ENCODE results near the gene C1QTNF9. TPM values are rescaled to one million over a fixed set of nuclear protein-coding genes. Genes with fewer than 3 reads are reported as not detected.
"Not testable (repeated sequence)": the region's sequence is repeated elsewhere in the genome, so short reads cannot be mapped to it uniquely, and the experiment has no call there.

The C1QTNF9 gene
- total RNA-seq, 2 experiments from 2014 or later, result not detected

GRCh38 chr13:24299488-24300114, 9.8 kb upstream of the C1QTNF9 start:
- peaks cover 75% of the 10 kb centered on the region for H3K36me3 Mint-ChIP-seq (ENCODE audit: low read depth)
- ATAC-seq, result no peak
- CTCF ChIA-PET, result no interaction called here

GRCh38 chr13:24301434-24301833, 7.9 kb upstream of the C1QTNF9 start:
- ATAC-seq (no peak), DNase-seq (no peak)
- Mint-ChIP-seq H3K27ac (no peak overlapping the region), H3K9me3 (ENCODE audit: low read depth) (no peaks in the 10 kb centered on the region), H3K4me1 (no peaks in the 10 kb centered on the region), H3K4me3 (no peak overlapping the region), H3K36me3 (ENCODE audit: low read depth) (peaks cover 73% of the 10 kb centered on the region), H3K27me3 (no peaks in the 10 kb centered on the region)
- CTCF ChIA-PET, result interaction anchor here (0.6 to 2.2 kb wide), 3 partner anchors 11 to 169 kb away, joined by 3 to 4 read pairs (median 4); no protein-coding TSS in a partner anchor
- POLR2A ChIA-PET, result no interaction called here
- intact Hi-C loops (cut with DNase I, micrococcal nuclease), result no loop called here

More at GRCh38 chr13:24299488-24300114, 9.8 kb upstream of the C1QTNF9 start:
- H3K4me1 Mint-ChIP-seq, result no peaks in the 10 kb centered on the region
- H3K27me3 Mint-ChIP-seq, result no peaks in the 10 kb centered on the region
- no peaks in the 10 kb centered on the region for H3K9me3 Mint-ChIP-seq (ENCODE audit: low read depth)
- H3K27ac Mint-ChIP-seq, result no peak overlapping the region
- DNase-seq, result no peak
- H3K4me3 Mint-ChIP-seq, result no peak overlapping the region
- POLR2A ChIA-PET, result no interaction called here
- intact Hi-C loops (cut with DNase I, micrococcal nuclease), result no loop called here

- H3K27me3 Mint-ChIP-seq, result no peaks in the 10 kb centered on the region
- intact Hi-C loops (cut with DNase I, micrococcal nuclease), result no loop called here
- H3K27ac Mint-ChIP-seq, result no peak overlapping the region
- CTCF ChIA-PET, result interaction anchor here (1.7 to 2.2 kb wide), 2 partner anchors 11 to 13 kb away, joined by 4 read pairs; no protein-coding TSS in a partner anchor
- no peak for ATAC-seq
- no peaks in the 10 kb centered on the region for H3K4me1 Mint-ChIP-seq
- H3K9me3 Mint-ChIP-seq (ENCODE audit: low read depth), result no peaks in the 10 kb centered on the region
- H3K4me3 Mint-ChIP-seq, result no peak overlapping the region
- H3K36me3 Mint-ChIP-seq (ENCODE audit: low read depth), result peaks cover 70% of the 10 kb centered on the region
- POLR2A ChIA-PET, result no interaction called here
- no peak for DNase-seq
Observed at GRCh38 chr13:24301911-24302310, 7.5 kb upstream of the C1QTNF9 start.

GRCh38 chr13:24304620-24305019, 4.8 kb upstream of the C1QTNF9 start:
- H3K9me3 Mint-ChIP-seq (ENCODE audit: low read depth), result no peaks in the 10 kb centered on the region
- no peak overlapping the region for H3K27ac Mint-ChIP-seq
- POLR2A ChIA-PET, result no interaction called here
- H3K27me3 Mint-ChIP-seq, result no peaks in the 10 kb centered on the region
- H3K4me3 Mint-ChIP-seq, result no peak overlapping the region
- peaks cover 48% of the 10 kb centered on the region for H3K36me3 Mint-ChIP-seq (ENCODE audit: low read depth)
- CTCF ChIA-PET, result no interaction called here
- no peaks in the 10 kb centered on the region for H3K4me1 Mint-ChIP-seq
- no peak for ATAC-seq
- intact Hi-C loops (cut with DNase I, micrococcal nuclease), result loop anchor here in 1 of 2 experiments (5.0 kb wide), 1 partner anchor 253 kb away; no protein-coding TSS in a partner anchor
- DNase-seq, result no peak

GRCh38 chr13:24306632-24307031, 2.7 kb upstream of the C1QTNF9 start:
- H3K27me3 Mint-ChIP-seq, result no peaks in the 10 kb centered on the region
- no peak for ATAC-seq
- H3K4me1 Mint-ChIP-seq, result no peaks in the 10 kb centered on the region
- DNase-seq, result no peak
- no peak overlapping the region for H3K27ac Mint-ChIP-seq
- ChIA-PET POLR2A (no interaction called here), CTCF (no interaction called here)
- intact Hi-C loops (cut with DNase I, micrococcal nuclease), result loop anchor here in 1 of 2 experiments (5.0 kb wide), 1 partner anchor 251 kb away; no protein-coding TSS in a partner anchor
- H3K4me3 Mint-ChIP-seq, result no peak overlapping the region
- H3K9me3 Mint-ChIP-seq (ENCODE audit: low read depth), result no peaks in the 10 kb centered on the region
- peaks cover 30% of the 10 kb centered on the region for H3K36me3 Mint-ChIP-seq (ENCODE audit: low read depth)

GRCh38 chr13:24307211-24308067, 1.9 kb upstream of the C1QTNF9 start:
- POLR2A ChIA-PET, result no interaction called here
- CTCF ChIA-PET, result no interaction called here

GRCh38 chr13:24308068-24308445, 1.3 kb upstream of the C1QTNF9 start:
- CTCF ChIA-PET, result no interaction called here
- POLR2A ChIA-PET, result no interaction called here
- intact Hi-C loops (cut with DNase I, micrococcal nuclease), result loop anchor here in 1 of 2 experiments (5.0 kb wide), 1 partner anchor 249 kb away; no protein-coding TSS in a partner anchor
- no peak for DNase-seq
- no peak overlapping the region for H3K27ac Mint-ChIP-seq
- H3K4me3 Mint-ChIP-seq, result no peak overlapping the region
- H3K4me1 Mint-ChIP-seq, result no peaks in the 10 kb centered on the region
- H3K9me3 Mint-ChIP-seq (ENCODE audit: low read depth), result no peaks in the 10 kb centered on the region
- H3K36me3 Mint-ChIP-seq (ENCODE audit: low read depth), result peaks cover 20% of the 10 kb centered on the region
- H3K27me3 Mint-ChIP-seq, result no peaks in the 10 kb centered on the region
- no peak for ATAC-seq

More at GRCh38 chr13:24307211-24308067, 1.9 kb upstream of the C1QTNF9 start:
- Mint-ChIP-seq H3K4me3 (no peak overlapping the region), H3K4me1 (no peaks in the 10 kb centered on the region), H3K36me3 (ENCODE audit: low read depth) (peaks cover 24% of the 10 kb centered on the region), H3K27me3 (no peaks in the 10 kb centered on the region), H3K27ac (no peak overlapping the region), H3K9me3 (ENCODE audit: low read depth) (no peaks in the 10 kb centered on the region)
- intact Hi-C loops (cut with DNase I, micrococcal nuclease), result loop anchor here in 1 of 2 experiments (5.0 kb wide), 1 partner anchor 250 kb away; no protein-coding TSS in a partner anchor
- ATAC-seq (no peak), DNase-seq (no peak)

- no peak for ATAC-seq
- CTCF ChIA-PET, result no interaction called here
- H3K9me3 Mint-ChIP-seq (ENCODE audit: low read depth), result no peaks in the 10 kb centered on the region
- POLR2A ChIA-PET, result no interaction called here
- no peak overlapping the region for H3K4me3 Mint-ChIP-seq
- no peak overlapping the region for H3K27ac Mint-ChIP-seq
- DNase-seq, result no peak
- no peaks in the 10 kb centered on the region for H3K27me3 Mint-ChIP-seq
- H3K36me3 Mint-ChIP-seq (ENCODE audit: low read depth), result peaks cover 18% of the 10 kb centered on the region
- intact Hi-C loops (cut with DNase I, micrococcal nuclease), result loop anchor here in 1 of 2 experiments (5.0 kb wide), 1 partner anchor 249 kb away; no protein-coding TSS in a partner anchor
- no peaks in the 10 kb centered on the region for H3K4me1 Mint-ChIP-seq
Observed at GRCh38 chr13:24308488-24309020, 826 bp upstream of the C1QTNF9 start.

GRCh38 chr13:24313439-24313838, 4.1 kb downstream of the C1QTNF9 start:
- Mint-ChIP-seq H3K9me3 (ENCODE audit: low read depth) (no peaks in the 10 kb centered on the region), H3K36me3 (ENCODE audit: low read depth) (no peaks in the 10 kb centered on the region), H3K4me3 (no peak overlapping the region), H3K27ac (no peak overlapping the region), H3K4me1 (no peaks in the 10 kb centered on the region), H3K27me3 (no peaks in the 10 kb centered on the region)
- DNase-seq (no peak), ATAC-seq (no peak)
- ChIA-PET CTCF (interaction anchor here (0.7 to 1.7 kb wide), 3 partner anchors 19 to 243 kb away, joined by 3 read pairs; no protein-coding TSS in a partner anchor), POLR2A (no interaction called here)
- intact Hi-C loops (cut with DNase I, micrococcal nuclease), result no loop called here

- H3K27ac Mint-ChIP-seq; CTCF ChIA-PET; H3K27me3 Mint-ChIP-seq; H3K9me3 Mint-ChIP-seq (ENCODE audit: low read depth); H3K4me3 Mint-ChIP-seq; DNase-seq; H3K4me1 Mint-ChIP-seq; intact Hi-C loops (cut with DNase I, micrococcal nuclease); POLR2A ChIA-PET; H3K36me3 Mint-ChIP-seq (ENCODE audit: low read depth); ATAC-seq: not testable (repeated sequence)
Observed at GRCh38 chr13:24317835-24318234, 8.5 kb downstream of the C1QTNF9 start.

- CTCF ChIA-PET; DNase-seq; H3K4me3 Mint-ChIP-seq; H3K27ac Mint-ChIP-seq; intact Hi-C loops (cut with DNase I, micrococcal nuclease); H3K9me3 Mint-ChIP-seq (ENCODE audit: low read depth); H3K27me3 Mint-ChIP-seq; POLR2A ChIA-PET; H3K36me3 Mint-ChIP-seq (ENCODE audit: low read depth); ATAC-seq; H3K4me1 Mint-ChIP-seq: not testable (repeated sequence)
Observed at GRCh38 chr13:24318878-24319277, 9.5 kb downstream of the C1QTNF9 start.
